Esophagus mucosa (tissue), 1 donor: ENCODE measurements around the gene CFAP92. TPM values are rescaled to one million over a fixed set of nuclear protein-coding genes. Genes with fewer than 3 reads are reported as not detected.

Source experiments
- ATAC-seq: fragments of 200-7000 bp; cut with Tn5 transposase; one replicate; pipeline ENCODE4 v1.9.1; 2020
- total RNA-seq: library from RNA; stranded (reverse); gene quantifications from one replicate; pipeline ENCODE4 v1.2.4, GENCODE V29; 2023
- donor health status: DM: yes; HTN: yes; CAD: no.

CFAP92 gene
- 0.80 TPM for total RNA-seq

DNA sequence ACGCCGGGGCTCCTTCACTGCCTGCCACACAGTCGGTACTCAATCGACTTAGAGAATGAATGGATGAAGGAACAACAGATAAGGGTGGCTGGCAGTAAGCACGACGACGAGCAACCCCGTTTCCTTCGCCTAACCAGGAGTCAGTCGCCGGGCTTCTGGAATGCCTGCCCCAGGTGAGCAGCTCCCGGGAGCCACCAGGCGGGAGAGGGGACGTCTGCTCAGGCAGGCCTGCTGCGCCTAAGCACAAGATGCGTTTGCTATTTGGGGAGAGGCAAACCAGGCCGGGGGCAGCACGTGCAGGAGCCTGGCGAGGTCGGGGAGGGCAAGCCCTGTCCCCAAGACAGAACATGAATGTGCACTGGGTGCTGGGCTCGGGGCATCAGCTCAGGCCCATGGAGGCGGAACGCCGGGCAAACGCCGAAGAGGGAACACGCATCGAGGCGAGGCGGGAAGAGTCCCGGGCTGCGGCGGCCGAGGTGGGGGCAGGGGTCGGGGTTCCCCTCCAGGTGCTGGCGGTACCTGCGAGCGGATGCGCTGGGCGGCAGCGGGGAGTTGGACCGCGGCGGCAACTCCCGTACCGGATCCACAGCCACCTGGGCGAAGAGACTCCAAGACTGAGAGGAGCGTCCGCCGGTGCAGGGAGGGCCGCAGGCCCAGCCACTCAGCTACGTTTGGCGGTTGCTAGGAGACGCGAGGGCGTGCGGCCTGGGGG lies at the start of gene CFAP92:
TSS of gene CFAP92 (minus strand) at position 616 of the 712 bp plus-strand sequence. CDS start 772 bp downstream, outside the sequence.
- peak; percentile 99 for ATAC-seq

DNA sequence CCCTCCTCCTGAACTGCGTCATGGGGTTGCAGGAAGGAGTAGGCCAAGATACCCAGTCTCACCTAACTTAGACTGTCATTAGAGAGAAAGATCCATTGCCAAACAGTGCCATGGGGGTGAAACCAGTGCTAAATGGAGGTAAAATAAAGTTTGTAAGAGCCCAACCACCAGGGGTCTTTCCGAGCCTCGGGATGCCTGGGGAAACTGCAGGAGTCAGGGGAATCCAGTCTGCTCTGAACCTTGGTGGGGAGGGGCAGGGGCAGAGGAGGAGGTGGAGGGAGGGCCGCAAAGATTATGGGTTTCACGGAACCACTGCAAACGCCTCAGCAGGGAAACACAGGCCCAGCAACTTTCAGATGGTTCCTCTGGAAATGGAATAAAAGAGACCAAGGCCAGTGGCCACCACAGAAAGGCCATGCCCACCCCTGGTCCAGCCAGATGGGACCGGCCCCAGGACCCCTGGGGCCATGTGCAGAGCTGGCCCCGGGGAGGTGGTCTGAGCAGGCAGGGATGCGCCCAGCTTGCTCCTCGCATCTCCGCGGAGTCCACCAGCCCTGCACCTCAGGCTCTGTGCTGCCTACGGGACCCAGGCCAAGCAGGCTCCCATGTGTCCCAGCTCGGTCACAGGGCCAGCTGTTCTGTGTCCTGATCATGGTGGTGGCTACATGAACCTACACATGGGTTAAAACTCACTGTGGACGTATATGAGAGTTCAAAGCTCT lies 46.9 kb upstream of the CFAP92 start:
- no peak for ATAC-seq

DNA sequence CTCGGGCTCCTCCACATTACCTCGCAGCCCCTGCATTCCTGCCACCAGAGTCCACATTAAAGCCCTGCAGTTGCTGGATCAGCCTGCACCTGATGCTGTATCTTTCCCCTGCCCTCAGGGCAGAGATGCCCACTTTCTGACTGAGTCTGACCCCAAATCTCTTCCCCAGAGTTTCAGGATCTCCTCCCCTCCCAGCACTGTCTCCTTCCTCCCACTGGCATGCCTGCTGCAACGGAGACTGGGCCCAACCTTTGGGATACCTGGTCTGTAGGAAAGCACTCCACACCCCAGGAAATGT lies 46.1 kb upstream of the CFAP92 start:
- no peak for ATAC-seq

DNA sequence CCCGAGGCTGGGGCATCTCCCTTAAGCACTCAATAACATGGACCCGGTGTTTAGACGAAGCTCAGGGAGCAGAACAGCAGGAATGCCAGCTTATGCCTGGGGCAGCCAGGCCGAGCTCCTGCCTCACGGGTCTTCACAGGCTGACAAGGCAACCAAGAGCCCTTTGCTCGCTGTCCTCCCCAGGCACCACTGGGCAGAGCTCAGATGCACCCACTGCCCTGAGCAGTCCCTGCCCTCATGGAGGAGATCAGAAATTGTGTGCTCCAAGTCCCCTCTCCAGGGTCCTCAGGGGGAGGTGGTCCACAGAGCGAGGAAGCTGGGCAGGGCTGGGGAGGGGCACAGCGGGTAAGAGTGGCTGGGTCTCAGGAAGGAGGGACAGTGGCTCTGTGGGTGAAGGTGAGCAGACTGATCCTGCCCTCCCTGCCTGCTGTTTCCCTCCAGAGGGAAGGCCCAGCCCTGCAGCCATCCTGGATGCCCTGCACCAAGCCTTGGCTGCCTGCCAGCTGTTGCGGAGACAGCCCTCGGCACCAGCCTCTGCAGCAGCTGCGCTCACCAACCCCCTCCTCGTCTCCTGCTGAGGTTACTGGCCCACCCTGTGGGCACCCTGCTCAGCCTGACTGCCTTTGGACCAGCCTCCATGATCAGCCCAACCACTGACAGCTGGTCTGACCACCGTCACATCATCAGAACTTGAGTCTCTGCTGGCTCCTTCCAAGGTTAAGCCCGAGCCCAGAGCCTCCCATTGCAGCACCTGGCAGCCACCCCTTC lies 45.6 kb upstream of the CFAP92 start:
- no peak for ATAC-seq

- no peak for ATAC-seq
Measured at GRCh38 chr3:129038121-129038855, 44.4 kb upstream of the CFAP92 start.

DNA sequence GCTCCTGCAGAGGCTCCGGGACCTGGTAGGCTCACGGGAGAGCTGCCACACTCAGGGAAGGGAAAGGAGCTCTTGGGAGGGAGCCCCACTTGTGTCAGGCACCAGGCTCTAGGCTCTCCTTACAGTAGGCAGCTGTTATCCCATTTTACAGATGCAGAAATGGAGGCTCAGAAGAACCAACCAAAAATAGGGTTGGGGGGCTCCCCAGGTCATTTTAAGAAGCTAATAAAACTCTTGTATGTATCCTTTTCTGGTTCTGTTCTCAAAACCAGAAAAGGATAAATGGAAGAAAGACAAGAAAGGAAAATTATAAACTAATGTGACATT lies 43.2 kb upstream of the CFAP92 start:
- no peak for ATAC-seq

GRCh38 chr3:129036222-129037092 lies 42.6 kb upstream of the CFAP92 start:
- no peak for ATAC-seq

GRCh38 chr3:129035360-129036221 lies 41.7 kb upstream of the CFAP92 start:
- ATAC-seq, result no peak

GRCh38 chr3:129034642-129035041 lies 40.8 kb upstream of the CFAP92 start:
- ATAC-seq, result no peak

DNA sequence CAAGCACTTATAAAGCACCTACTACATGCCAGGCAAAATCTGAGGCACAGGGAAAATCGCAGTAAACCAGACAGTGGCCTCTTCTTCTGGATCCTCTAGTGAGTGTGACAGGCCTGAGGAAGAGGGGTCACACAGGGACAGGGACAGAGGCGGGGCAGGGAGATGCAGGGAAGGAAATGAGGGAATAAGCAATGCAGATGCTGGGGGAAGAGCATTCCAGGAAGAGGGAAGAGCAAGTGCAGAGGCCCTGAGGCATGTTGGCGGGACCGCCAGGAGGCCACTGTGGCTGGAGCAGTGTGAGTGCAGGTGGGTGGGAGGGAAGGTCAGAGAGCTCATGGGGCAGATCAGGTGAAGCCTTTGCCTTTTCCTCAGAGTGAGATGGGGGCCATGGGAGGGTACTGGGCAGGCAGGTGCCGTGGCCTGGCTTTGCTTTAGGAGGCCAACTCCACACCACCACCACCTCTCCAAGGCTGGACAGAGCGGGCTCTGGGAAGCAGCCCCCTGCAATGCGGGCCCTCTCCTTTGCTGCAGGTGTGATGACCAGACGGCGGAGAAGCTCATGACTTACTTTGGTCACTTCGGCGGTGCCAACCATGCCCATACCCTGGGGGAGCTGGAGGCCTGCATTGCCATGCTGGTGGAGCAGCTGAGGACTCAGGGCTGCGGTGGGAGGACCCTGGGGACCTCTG lies 39.9 kb upstream of the CFAP92 start:
- no peak for ATAC-seq

GRCh38 chr3:129033151-129033550 lies 39.3 kb upstream of the CFAP92 start:
- ATAC-seq, result no peak

DNA sequence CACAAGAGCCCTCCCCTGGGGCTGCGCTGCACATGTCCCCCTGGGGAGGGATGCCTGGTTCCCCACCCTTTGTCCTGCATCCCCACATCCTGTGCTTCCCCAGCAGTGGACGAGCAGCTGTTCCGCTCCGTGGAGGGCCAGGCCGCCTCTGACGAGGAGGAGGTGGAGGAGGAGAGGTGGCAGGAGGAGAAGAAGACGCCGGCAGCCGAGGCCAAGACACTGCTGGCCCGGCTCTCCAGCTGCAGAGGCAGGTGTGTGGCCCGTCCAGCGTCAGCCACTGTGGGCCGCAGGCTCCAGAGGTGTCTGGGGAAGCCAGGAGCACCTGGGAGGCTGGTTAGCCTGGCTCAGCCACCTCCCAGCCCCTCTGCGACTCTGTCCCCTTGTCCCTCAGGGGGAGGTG lies 38.8 kb upstream of the CFAP92 start:
- ATAC-seq, result no peak

DNA sequence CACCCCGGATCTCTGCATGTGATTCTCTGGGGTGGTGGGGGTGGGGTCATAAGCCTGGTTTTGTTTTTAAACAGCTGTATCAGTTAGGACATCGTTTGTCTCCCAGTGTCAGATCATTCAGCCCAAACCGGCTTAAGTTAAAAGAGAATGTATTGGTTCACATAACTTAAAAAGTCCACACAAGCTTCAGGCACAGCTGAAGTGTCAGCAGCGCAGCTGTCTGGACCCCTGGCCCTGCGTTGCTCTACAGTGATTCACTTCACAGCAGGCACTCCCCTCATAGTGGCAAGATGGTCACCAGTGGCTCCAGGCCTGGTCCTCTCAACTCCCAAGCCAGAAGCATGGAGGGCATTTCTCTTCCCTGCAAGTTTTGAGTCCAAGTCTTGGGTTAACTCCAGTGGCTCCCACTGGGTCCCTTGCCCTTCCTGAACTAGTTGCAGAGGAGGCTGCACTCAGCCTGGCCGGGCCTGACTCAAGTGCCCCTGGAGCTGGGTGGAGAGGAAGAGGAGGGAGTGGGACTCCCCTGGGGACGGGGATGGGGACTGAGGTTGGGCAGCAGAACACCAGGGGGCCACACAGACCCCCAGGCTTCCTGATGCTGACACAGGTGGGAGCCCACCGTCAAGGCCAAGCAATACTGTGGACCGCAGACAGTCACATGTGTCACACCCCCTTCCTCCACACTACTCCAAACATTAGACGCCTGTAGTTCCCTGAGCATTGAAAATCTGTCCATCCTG lies 37.8 kb upstream of the CFAP92 start:
- ATAC-seq, result no peak

- ATAC-seq, result no peak
Measured at GRCh38 chr3:129030611-129031010, 36.7 kb upstream of the CFAP92 start.

DNA sequence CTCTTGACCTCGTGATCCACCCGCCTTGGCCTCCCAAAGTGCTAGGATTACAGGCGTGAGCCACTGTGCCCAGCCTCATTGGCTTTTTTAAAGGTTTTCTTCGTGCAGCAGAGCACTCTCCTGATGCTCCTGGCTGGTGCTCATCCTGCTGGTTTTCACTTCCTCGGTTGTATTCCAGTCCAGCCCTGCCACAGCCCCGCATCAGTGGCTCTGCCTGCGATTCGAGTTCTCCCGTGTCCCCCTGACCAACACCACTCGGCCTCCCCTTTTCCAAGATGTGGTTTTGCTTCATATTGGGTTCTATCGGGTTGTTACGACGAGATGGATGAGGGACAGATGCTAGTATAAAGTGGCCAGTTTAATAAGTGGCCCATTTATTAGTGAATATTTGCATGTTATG lies 35.0 kb upstream of the CFAP92 start:
- ATAC-seq, result no peak

GRCh38 chr3:129027544-129027880 lies 33.6 kb upstream of the CFAP92 start:
- ATAC-seq, result no peak

- peak; percentile 97 for ATAC-seq
Measured at GRCh38 chr3:129026728-129027543, 33.1 kb upstream of the CFAP92 start.

GRCh38 chr3:129025691-129026435 lies 32.0 kb upstream of the CFAP92 start:
- no peak for ATAC-seq
